H9 (cell line): Measurements from ENCODE around the gene EPHA3. TPM values are rescaled to one million over a fixed set of nuclear protein-coding genes. Genes with fewer than 3 reads are reported as not detected.

Experiments used
- DNase-seq: peaks from one replicate; pipeline ENCODE4 v3.0.0-alpha.2; 2017
- H2AFZ ChIP-seq: one replicate; pipeline ENCODE4 v1.6.1; 2013; ENCODE audit warnings: mild to moderate bottlenecking, low read length, control low read depth, moderate library complexity
- H2AK5ac ChIP-seq: 2 replicates; pipeline ENCODE4 v1.6.1; 2013; ENCODE audit warnings: low read length, control low read depth, mixed read lengths; ENCODE audit not compliant: insufficient read length
- H2BK120ac ChIP-seq: one replicate; pipeline ENCODE4 v1.6.1; 2013; ENCODE audit warnings: low read depth, mild to moderate bottlenecking, low read length, control low read depth, inconsistent platforms; ENCODE audit not compliant: poor library complexity, severe bottlenecking
- H2BK12ac ChIP-seq: 2 replicates; pipeline ENCODE4 v1.6.1; 2013; ENCODE audit warnings: low read length, control low read depth, mixed read lengths, low read depth; ENCODE audit not compliant: insufficient read length
- H2BK15ac ChIP-seq: 2 replicates; pipeline ENCODE4 v1.6.1; 2013; ENCODE audit warnings: low read depth, low read length, control low read depth
- H2BK20ac ChIP-seq: one replicate; pipeline ENCODE4 v1.6.1; 2013; ENCODE audit warnings: low read depth, mild to moderate bottlenecking, low read length, control low read depth, inconsistent platforms; ENCODE audit not compliant: poor library complexity, severe bottlenecking
- H2BK5ac ChIP-seq: 2 replicates; pipeline ENCODE4 v1.6.1; 2013; ENCODE audit warnings: low read length, control low read depth, mixed read lengths; ENCODE audit not compliant: insufficient read length
- H3K14ac ChIP-seq: 2 replicates; pipeline ENCODE4 v1.6.1; 2013; ENCODE audit warnings: low read length, control low read depth; ENCODE audit not compliant: insufficient read depth
- H3K18ac ChIP-seq: 2 replicates; pipeline ENCODE4 v1.6.1; 2013; ENCODE audit warnings: low read depth, mild to moderate bottlenecking, mixed read lengths, low read length, control low read depth; ENCODE audit not compliant: insufficient read length
- H3K23ac ChIP-seq: 2 replicates; pipeline ENCODE4 v1.6.1; 2013; ENCODE audit warnings: low read length, control low read depth, mixed read lengths, low read depth; ENCODE audit not compliant: insufficient read length
- H3K23me2 ChIP-seq: 2 replicates; pipeline ENCODE4 v1.6.1; 2013; ENCODE audit warnings: low read depth, mild to moderate bottlenecking, mixed read lengths, low read length, control low read depth; ENCODE audit not compliant: insufficient read length, poor library complexity, severe bottlenecking
- H3K27ac ChIP-seq: 2 replicates; pipeline ENCODE4 v1.5.1; 2013; ENCODE audit warnings: low read length, control low read depth, mixed read lengths, low read depth; ENCODE audit not compliant: insufficient read length
- H3K27me3 ChIP-seq: 2 replicates; pipeline ENCODE4 v1.6.1; 2013; ENCODE audit warnings: low read length, control low read depth, inconsistent platforms; ENCODE audit not compliant: insufficient read depth
- H3K4ac ChIP-seq: 2 replicates; pipeline ENCODE4 v1.6.1; 2013; ENCODE audit warnings: low read depth, mild to moderate bottlenecking, control low read depth, inconsistent platforms, low read length, moderate library complexity
- H3K4me1 ChIP-seq: 2 replicates; pipeline ENCODE4 v1.6.1; 2013; ENCODE audit warnings: low read length, control low read depth, inconsistent platforms; ENCODE audit not compliant: insufficient read depth
- H3K4me2 ChIP-seq: 2 replicates; pipeline ENCODE4 v1.6.1; 2013; ENCODE audit warnings: low read length, control low read depth, mixed read lengths; ENCODE audit not compliant: insufficient read length, insufficient read depth
- H3K56ac ChIP-seq: 2 replicates; pipeline ENCODE4 v1.6.1; 2013; ENCODE audit warnings: low read depth, mild to moderate bottlenecking, mixed read lengths, low read length, control low read depth; ENCODE audit not compliant: insufficient read length
- H3K79me1 ChIP-seq: 2 replicates; pipeline ENCODE4 v1.6.1; 2013; ENCODE audit warnings: low read depth, mild to moderate bottlenecking, moderate library complexity, low read length, control low read depth, inconsistent platforms; ENCODE audit not compliant: insufficient read depth, poor library complexity, severe bottlenecking
- H3K79me2 ChIP-seq: 2 replicates; pipeline ENCODE4 v1.6.1; 2013; ENCODE audit warnings: low read length, control low read depth, inconsistent platforms; ENCODE audit not compliant: insufficient read depth
- H3K9ac ChIP-seq: 2 replicates; pipeline ENCODE4 v1.6.1; 2013; ENCODE audit warnings: low read length, control low read depth, mixed read lengths; ENCODE audit not compliant: insufficient read length; ENCODE audit errors: extremely low read depth
- H3K9me3 ChIP-seq: one replicate; pipeline ENCODE4 v1.6.1; 2013; ENCODE audit warnings: low read depth, low read length, inconsistent platforms; ENCODE audit not compliant: control insufficient read depth
- H3T11ph ChIP-seq: one replicate; pipeline ENCODE4 v1.6.1; 2013; ENCODE audit warnings: mild to moderate bottlenecking, low read length, control low read depth, inconsistent platforms
- H4K20me1 ChIP-seq: one replicate; pipeline ENCODE4 v1.6.1; 2013; ENCODE audit not compliant: control insufficient read depth, insufficient read length, insufficient read depth
- H4K5ac ChIP-seq: 2 replicates; pipeline ENCODE4 v1.6.1; 2013; ENCODE audit warnings: low read depth, mild to moderate bottlenecking, mixed read lengths, low read length, control low read depth; ENCODE audit not compliant: insufficient read length
- H4K8ac ChIP-seq: replicated peaks from 2 replicates; pipeline ENCODE4 v1.6.1; 2013; ENCODE audit warnings: low read length, control low read depth, mixed read lengths, low read depth; ENCODE audit not compliant: insufficient read length
- H4K91ac ChIP-seq: 2 replicates; pipeline ENCODE4 v1.6.1; 2013; ENCODE audit warnings: low read depth, mild to moderate bottlenecking, moderate library complexity, mixed read lengths, low read length, control low read depth; ENCODE audit not compliant: insufficient read length
- H3K27ac Mint-ChIP-seq, 3 experiments: 2 replicates in 2 of 3; 3 replicates in 1 of 3; pipeline ENCODE4 v1.8.0; 2020 to 2021; ENCODE audit warnings: mixed read lengths in 3 of 3, mild to moderate bottlenecking in 1 of 3, moderate library complexity in 1 of 3
- H3K27me3 Mint-ChIP-seq: 2 replicates; pipeline ENCODE4 v1.8.0; 2021; ENCODE audit warnings: low read depth, mild to moderate bottlenecking, moderate library complexity, mixed read lengths
- H3K36me3 Mint-ChIP-seq, 3 experiments: 2 replicates in 2 of 3; 3 replicates in 1 of 3; pipeline ENCODE4 v1.8.0; 2020 to 2021; ENCODE audit warnings: low read depth in 3 of 3, mixed read lengths in 3 of 3; ENCODE audit not compliant: insufficient read depth in 1 of 3
- H3K4me1 Mint-ChIP-seq, 2 experiments: 2 replicates each; pipeline ENCODE4 v1.8.0; 2020; ENCODE audit warnings: mixed read lengths in 2 of 2
- H3K4me3 Mint-ChIP-seq, 2 experiments: 2 replicates in 1 of 2; 3 replicates in 1 of 2; pipeline ENCODE4 v1.8.0; 2020 to 2021; ENCODE audit warnings: mild to moderate bottlenecking in 2 of 2, mixed read lengths in 2 of 2, moderate library complexity in 1 of 2
- H3K9me3 Mint-ChIP-seq, 2 experiments: 2 replicates in 1 of 2; 3 replicates in 1 of 2; pipeline ENCODE4 v1.8.0; 2020; ENCODE audit warnings: mild to moderate bottlenecking in 2 of 2, mixed read lengths in 2 of 2, moderate library complexity in 1 of 2
- CTCF ChIP-seq: fragments of 200-600 bp; sonication (generic); conservative IDR thresholded peaks from 3 replicates; pipeline ENCODE4 v1.8.0; 2021; ENCODE audit warnings: antibody characterized with exemption, mild to moderate bottlenecking
- WGBS: extraction: QIAGEN DNeasy Blood & Tissue Kit; methylation state at CpG from one replicate; pipeline ENCODE4 v1.1.7; 2013; ENCODE audit warnings: missing lambda C conversion rate, low lambda C conversion rate, mixed read lengths; ENCODE audit not compliant: insufficient read length; ENCODE audit errors: extremely low coverage; 5-methylcytosine and 5-hydroxymethylcytosine counted together
- total RNA-seq: library from RNA; stranded (reverse); gene quantifications from 2 replicates; pipeline ENCODE4 v1.2.1, GENCODE V29; 2021

EPHA3 gene
- total RNA-seq, 1 experiment from 2014 or later = 0.66 TPM

- no peak overlapping the region for H2AK5ac ChIP-seq
- no peak overlapping the region for H2BK15ac ChIP-seq
- no peak overlapping the region for H4K91ac ChIP-seq
- H4K8ac ChIP-seq = no peak overlapping the region
- H3K9me3 ChIP-seq = no peaks in the 10 kb centered on the region
- H2BK120ac ChIP-seq = no peak overlapping the region
- no peak overlapping the region for H2BK5ac ChIP-seq
- no CpG with 5 or more reads among the region's 4 CpGs for WGBS
- Mint-ChIP-seq H3K4me1 (peaks cover 5 to 7% of the 10 kb centered on the region in 2 experiments), H3K36me3 (peaks cover 0 to 4% (median 2%) of the 10 kb centered on the region in 3 experiments; a peak in 1 of 7 replicates), H3K27me3 (no peaks in the 10 kb centered on the region), H3K9me3 (no peaks in the 10 kb centered on the region; a peak in 1 of 5 replicates), H3K27ac (no peak overlapping the region), H3K4me3 (no peak overlapping the region)
- H3K9ac ChIP-seq = no peak overlapping the region
- DNase-seq = no peak
- no peak overlapping the region for H3K23ac ChIP-seq
- no peaks in the 10 kb centered on the region for H3K23me2 ChIP-seq
- no peaks in the 10 kb centered on the region for H3K27me3 ChIP-seq
- H3K14ac ChIP-seq = no peak overlapping the region
- no peak overlapping the region for H3K27ac ChIP-seq
- H3K4me1 ChIP-seq = no peaks in the 10 kb centered on the region
- H4K5ac ChIP-seq = no peak overlapping the region
- no peaks in the 10 kb centered on the region for H4K20me1 ChIP-seq
- H3K4ac ChIP-seq = no peak overlapping the region
- H3K79me2 ChIP-seq = no peaks in the 10 kb centered on the region
- H3K56ac ChIP-seq = no peak overlapping the region
- H2BK12ac ChIP-seq = no peak overlapping the region
- no peak overlapping the region for H2BK20ac ChIP-seq
- no peak overlapping the region for H3K18ac ChIP-seq
- TF ChIP-seq CTCF = no peak
- no peaks in the 10 kb centered on the region for H3K79me1 ChIP-seq
- H2AFZ ChIP-seq = no peak overlapping the region
- no peak overlapping the region for H3T11ph ChIP-seq
- H3K4me2 ChIP-seq = no peak overlapping the region
Observed at GRCh38 chr3:89490129-89490528, 382.7 kb downstream of the EPHA3 start.
